Activated CD4-positive, alpha-beta T cell treated with anti-CD3 and anti-CD28 coated beads for 36 hours (primary cell): Measurements from ENCODE around the gene RNF5. TPM values are rescaled to one million over a fixed set of nuclear protein-coding genes. Genes with fewer than 3 reads are reported as not detected.

Source experiments
- ATAC-seq: fragments of 200-7000 bp; cut with Tn5 transposase; one replicate; pipeline ENCODE4 v1.10.0; 2021; ENCODE audit warnings: mild to moderate bottlenecking, moderate library complexity
- CTCF ChIA-PET: fragments of 350-600 bp; sonication (Branson Sonifier 250); formaldehyde crosslinking; loops from one replicate; lab custom pipeline; 2021; ENCODE audit warnings: antibody characterized with exemption; lab: Charles Lee
- POLR2A ChIA-PET: fragments of 350-600 bp; sonication (Branson Sonifier 250); formaldehyde crosslinking; loops from one replicate; lab custom pipeline; 2021; ENCODE audit warnings: antibody characterized with exemption, inconsistent platforms; lab: Charles Lee
- DNase-seq: peaks from one replicate; pipeline ENCODE4 v3.0.0-alpha.2; 2020
- H3K27ac Mint-ChIP-seq: one replicate; pipeline ENCODE4 v1.8.0; 2021; ENCODE audit warnings: mixed read lengths
- H3K27me3 Mint-ChIP-seq: one replicate; pipeline ENCODE4 v1.8.0; 2021; ENCODE audit warnings: mixed read lengths
- H3K36me3 Mint-ChIP-seq: one replicate; pipeline ENCODE4 v1.8.0; 2021; ENCODE audit warnings: low read depth, mixed read lengths
- H3K4me1 Mint-ChIP-seq: one replicate; pipeline ENCODE4 v1.8.0; 2021; ENCODE audit warnings: mixed read lengths
- H3K4me3 Mint-ChIP-seq: one replicate; pipeline ENCODE4 v1.8.0; 2021; ENCODE audit warnings: mild to moderate bottlenecking, moderate library complexity, mixed read lengths
- H3K9me3 Mint-ChIP-seq: one replicate; pipeline ENCODE4 v1.8.0; 2021; ENCODE audit warnings: low read depth, mixed read lengths
- intact Hi-C, 2 experiments: fragments of 100-400 bp; cut with DNase I in 1 of 2; cut with micrococcal nuclease in 1 of 2; formaldehyde crosslinking; loops; one replicate each; pipeline versions ENCODE4 v1.14.2 to v1.15.1; 2022 to 2024; cut with DNase I, micrococcal nuclease
- total RNA-seq, 2 experiments: library from RNA; stranded (reverse); gene quantifications; one replicate each; pipeline ENCODE4 v1.2.3, GENCODE V29; 2021

The RNF5 gene
- total RNA-seq, 2 experiments from 2014 or later: 51.7 to 65.6 TPM

DNA sequence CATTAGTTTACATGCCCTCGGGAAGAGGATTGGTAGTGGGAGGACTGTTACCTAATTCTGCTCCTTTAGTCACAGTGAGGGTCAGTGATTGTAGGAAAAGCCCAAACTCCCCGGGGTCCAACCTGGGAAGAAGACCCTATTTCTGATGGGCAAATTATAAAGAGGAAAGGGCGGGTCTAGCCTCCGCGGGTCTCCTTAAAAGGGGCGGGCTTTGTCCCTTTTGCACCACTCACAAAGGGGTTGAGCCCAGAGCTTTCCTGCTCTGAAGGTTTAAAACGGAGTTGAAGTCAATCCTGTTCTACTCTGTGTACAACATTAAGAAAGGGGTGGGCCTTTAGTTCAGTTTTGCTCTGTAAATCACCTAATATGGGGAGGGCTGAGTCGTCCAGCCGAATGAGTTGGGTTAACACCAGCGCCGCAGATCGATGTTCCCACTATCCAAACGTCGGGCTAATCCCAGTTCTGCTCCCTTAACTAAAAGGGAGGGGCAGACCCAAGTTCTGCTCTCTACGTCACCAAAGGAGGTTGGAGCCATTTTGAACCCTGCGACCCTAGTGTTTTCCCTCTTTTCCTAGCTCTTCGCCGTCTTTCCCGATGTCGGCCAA, 920 bp upstream of the RNF5 start:
- Mint-ChIP-seq H3K9me3 (no peaks in the 10 kb centered on the region), H3K4me3 (peak overlapping the region; percentile 92), H3K27ac (peak overlapping the region; percentile 98), H3K27me3 (no peaks in the 10 kb centered on the region), H3K4me1 (peaks cover 70% of the 10 kb centered on the region), H3K36me3 (peaks cover 24% of the 10 kb centered on the region)
- intact Hi-C loops: loop anchor here (1.0 to 5.0 kb wide), 12 partner anchors 22 to 1620 kb away; partner anchors contain the start of genes HSD17B8 (in 2 of the 2), PPT2 (in 2 of the 2), PSMB8 (in 2 of the 2) and RXRB (in 2 of the 2)
- CTCF ChIA-PET: interaction anchor here (0.6 to 1.4 kb wide), 3 partner anchors 16 to 665 kb away, joined by 3 to 5 read pairs (median 4); partner anchors contain the start of gene GPSM3
- POLR2A ChIA-PET: interaction anchor here (0.8 to 1.4 kb wide), 5 partner anchors 14 to 794 kb away, joined by 3 to 7 read pairs (median 4); partner anchors contain the start of genes ATF6B, PSMB9 and TAP1
- ATAC-seq (no peak), DNase-seq (peak; percentile 57)

DNA sequence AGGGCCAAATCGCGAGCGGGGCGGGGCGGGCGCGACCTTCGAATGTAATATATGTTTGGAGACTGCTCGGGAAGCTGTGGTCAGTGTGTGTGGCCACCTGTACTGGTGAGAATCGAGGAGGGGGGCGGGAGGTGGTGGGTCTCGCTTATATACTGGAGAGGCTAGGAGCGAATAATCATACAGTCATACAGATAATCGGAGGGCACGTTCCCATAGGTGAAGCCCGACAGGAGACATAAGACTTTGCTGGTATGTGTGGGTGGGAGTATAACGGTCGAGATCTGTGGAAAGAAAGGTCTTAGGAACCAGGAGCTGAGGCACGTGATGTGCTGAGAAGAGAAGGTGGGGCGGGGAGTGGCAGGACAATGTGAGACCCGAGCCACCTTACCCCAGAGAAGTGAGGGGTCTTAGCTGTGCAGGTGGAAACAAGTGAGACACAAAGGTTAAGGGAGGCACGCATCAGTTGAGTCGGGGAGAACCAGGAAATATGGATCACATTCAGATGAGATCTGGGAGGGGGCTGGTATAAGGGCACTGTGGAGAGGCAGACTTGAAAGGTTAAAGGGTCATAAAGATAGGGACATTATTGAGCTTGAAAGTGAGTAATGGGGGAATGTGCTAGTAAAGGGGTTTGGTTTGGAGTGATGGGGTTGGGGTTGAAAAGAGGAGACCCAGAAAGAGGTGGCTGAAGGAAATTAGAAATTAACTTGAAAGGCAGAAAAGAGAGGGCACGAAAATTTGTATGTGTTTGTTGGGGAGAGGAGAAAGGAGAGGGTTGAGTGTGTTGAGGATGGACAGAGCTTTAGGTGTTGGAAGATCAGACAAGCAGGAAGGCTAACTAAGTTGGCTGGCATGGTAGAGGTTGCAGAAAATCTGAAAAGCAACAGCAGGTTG, 589 bp downstream of the RNF5 start:
- H3K4me1 Mint-ChIP-seq: peaks cover 68% of the 10 kb centered on the region
- no peaks in the 10 kb centered on the region for H3K9me3 Mint-ChIP-seq
- H3K4me3 Mint-ChIP-seq: peak overlapping the region; percentile 92
- ATAC-seq: no peak
- CTCF ChIA-PET: interaction anchor here (0.7 to 1.4 kb wide), 4 partner anchors 11 to 1084 kb away, joined by 3 read pairs; partner anchors contain the start of gene PBX2
- intact Hi-C loops: loop anchor here (1.0 to 5.0 kb wide), 16 partner anchors 12 to 1621 kb away; partner anchors contain the start of genes HSD17B8 (in 2 of the 2), PSMB8 (in 2 of the 2), RXRB (in 2 of the 2) and SLC39A7 (in 2 of the 2)
- H3K36me3 Mint-ChIP-seq: peaks cover 34% of the 10 kb centered on the region
- peak overlapping the region; percentile 98 for H3K27ac Mint-ChIP-seq
- DNase-seq: no peak
- POLR2A ChIA-PET: interaction anchor here (0.6 to 0.7 kb wide), 3 partner anchors 10 to 517 kb away, joined by 3 to 5 read pairs (median 3); partner anchors contain the start of gene ATF6B
- no peaks in the 10 kb centered on the region for H3K27me3 Mint-ChIP-seq

DNA sequence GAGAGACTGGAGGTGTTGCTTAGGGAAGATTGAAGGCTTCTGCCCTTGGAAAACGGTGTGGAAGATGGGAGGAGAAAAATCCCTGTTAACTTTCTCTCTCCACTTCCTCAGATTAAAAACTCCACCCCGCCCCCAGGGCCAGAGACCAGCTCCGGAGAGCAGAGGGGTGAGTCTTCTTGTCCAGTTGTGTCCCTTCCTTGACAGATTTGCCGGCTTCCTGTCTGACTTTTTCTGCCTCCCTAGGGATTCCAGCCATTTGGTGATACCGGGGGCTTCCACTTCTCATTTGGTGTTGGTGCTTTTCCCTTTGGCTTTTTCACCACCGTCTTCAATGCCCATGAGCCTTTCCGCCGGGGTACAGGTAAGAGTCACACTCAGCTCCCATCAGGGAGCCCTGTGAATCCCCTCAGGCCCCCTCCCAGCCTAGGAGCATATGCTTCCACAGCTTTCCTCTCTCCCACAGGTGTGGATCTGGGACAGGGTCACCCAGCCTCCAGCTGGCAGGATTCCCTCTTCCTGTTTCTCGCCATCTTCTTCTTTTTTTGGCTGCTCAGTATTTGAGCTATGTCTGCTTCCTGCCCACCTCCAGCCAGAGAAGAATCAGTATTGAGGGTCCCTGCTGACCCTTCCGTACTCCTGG, 1.7 kb downstream of the RNF5 start:
- H3K36me3 Mint-ChIP-seq: peaks cover 37% of the 10 kb centered on the region
- no peaks in the 10 kb centered on the region for H3K9me3 Mint-ChIP-seq
- ChIA-PET POLR2A (interaction anchor here (0.7 kb wide), 1 partner anchor 9 kb away, joined by 3 read pairs; no protein-coding TSS in a partner anchor), CTCF (interaction anchor here (0.7 to 1.4 kb wide), 2 partner anchors 10 to 12 kb away, joined by 3 read pairs; partner anchors contain the start of gene PBX2)
- H3K4me3 Mint-ChIP-seq: peak overlapping the region; percentile 92
- H3K27me3 Mint-ChIP-seq: no peaks in the 10 kb centered on the region
- H3K4me1 Mint-ChIP-seq: peaks cover 58% of the 10 kb centered on the region
- peak overlapping the region; percentile 98 for H3K27ac Mint-ChIP-seq
- intact Hi-C loops: loop anchor here (2.0 to 5.0 kb wide), 9 partner anchors 443 to 1623 kb away; partner anchors contain the start of genes HSD17B8 (in 2 of the 2), PSMB8 (in 2 of the 2), RXRB (in 2 of the 2) and SLC39A7 (in 2 of the 2)
- ATAC-seq (no peak), DNase-seq (no peak)

DNA sequence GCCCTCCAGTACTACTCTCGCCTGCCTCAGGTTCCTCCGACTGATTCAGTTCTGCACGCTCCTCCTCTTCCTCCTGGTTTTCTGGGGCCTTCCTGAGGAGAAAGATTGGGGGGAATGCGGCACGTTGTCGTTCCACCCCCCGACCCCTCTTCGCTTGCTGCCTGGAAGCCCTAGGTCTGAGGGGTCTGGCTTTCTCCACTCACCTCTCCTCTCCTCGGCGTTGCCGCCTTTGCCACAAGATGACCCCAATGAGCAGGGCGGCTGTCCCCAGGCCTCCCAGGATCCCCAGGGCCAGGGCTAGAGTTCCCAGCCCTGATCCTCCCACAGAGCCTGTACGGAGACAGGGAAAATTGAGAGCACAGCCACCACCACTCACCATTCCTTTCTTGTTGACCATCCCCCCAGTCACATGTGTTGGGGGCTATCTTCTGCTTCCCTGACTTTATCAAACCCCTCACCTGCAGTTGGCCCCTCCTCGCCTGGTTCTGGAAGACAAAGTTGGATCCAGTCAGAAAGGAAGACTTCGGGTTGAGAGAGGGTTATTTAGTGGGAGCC, 3.0 kb downstream of the RNF5 start:
- CTCF ChIA-PET: no interaction called here
- intact Hi-C loops: no loop called here
- H3K27ac Mint-ChIP-seq: peak overlapping the region; percentile 58
- POLR2A ChIA-PET: no interaction called here
- H3K36me3 Mint-ChIP-seq: peaks cover 46% of the 10 kb centered on the region
- no peak for DNase-seq
- no peak overlapping the region for H3K4me3 Mint-ChIP-seq
- H3K4me1 Mint-ChIP-seq: peaks cover 63% of the 10 kb centered on the region
- ATAC-seq: no peak
- H3K9me3 Mint-ChIP-seq: no peaks in the 10 kb centered on the region
- no peaks in the 10 kb centered on the region for H3K27me3 Mint-ChIP-seq

DNA sequence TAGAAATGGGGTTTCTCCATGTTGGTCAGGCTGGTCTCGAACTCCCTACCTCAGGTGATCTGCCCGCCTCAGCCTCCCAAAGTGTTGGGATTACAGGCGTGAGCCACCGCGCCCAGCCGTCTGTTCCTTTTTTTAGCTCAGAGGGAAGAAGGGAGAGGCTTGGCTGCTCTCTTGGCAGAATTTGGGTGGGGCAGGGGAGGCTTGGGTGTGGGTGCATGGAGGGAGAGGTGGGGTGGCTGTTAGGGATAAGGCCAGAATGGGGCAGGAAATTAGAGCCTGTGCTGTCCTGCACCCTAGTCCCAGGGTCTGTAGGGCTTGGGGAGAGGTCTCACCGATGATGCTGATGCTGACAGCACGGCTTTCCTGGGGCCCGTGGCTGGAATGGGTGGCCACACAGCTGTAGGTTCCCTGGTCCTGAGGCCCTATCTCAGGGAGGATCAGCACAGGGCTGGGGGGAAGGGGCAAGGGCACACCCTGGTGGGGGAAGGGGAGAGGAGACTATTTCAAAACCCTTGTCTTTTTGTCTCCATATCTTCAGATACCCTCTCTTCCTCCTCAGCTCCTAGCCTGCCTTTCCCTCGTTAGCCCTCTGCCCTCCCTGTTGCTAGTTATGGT, 3.8 kb downstream of the RNF5 start:
- no peak overlapping the region for H3K4me3 Mint-ChIP-seq
- H3K27ac Mint-ChIP-seq: peak overlapping the region; percentile 19
- intact Hi-C loops: no loop called here
- POLR2A ChIA-PET: interaction anchor here (1.2 to 1.7 kb wide), 2 partner anchors 10 to 13 kb away, joined by 5 to 9 read pairs; partner anchors contain the start of gene GPSM3
- DNase-seq: no peak
- no peaks in the 10 kb centered on the region for H3K27me3 Mint-ChIP-seq
- H3K4me1 Mint-ChIP-seq: peaks cover 63% of the 10 kb centered on the region
- CTCF ChIA-PET: no interaction called here
- peaks cover 53% of the 10 kb centered on the region for H3K36me3 Mint-ChIP-seq
- no peaks in the 10 kb centered on the region for H3K9me3 Mint-ChIP-seq
- ATAC-seq: no peak

DNA sequence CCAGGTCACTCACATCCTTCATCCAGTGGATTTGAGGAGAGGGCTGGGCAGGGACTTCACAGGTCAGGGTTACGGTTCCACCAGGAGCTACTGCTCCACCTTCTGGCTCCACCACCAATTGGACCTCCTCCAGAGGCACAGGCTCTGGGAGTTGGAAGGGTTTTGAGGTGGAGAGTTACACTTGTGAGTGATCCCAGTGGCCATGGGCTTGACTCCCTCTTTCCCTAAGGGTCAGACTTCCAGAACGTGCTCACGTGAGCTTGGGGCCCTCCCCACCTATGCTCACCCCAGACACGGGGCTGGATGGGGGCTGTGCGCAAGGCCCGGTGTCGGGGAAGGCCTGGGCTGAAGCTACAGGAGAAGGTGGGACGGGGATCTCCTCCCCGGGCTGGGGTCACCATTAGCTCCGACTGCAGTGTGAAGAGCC, 4.4 kb downstream of the RNF5 start:
- no peak for ATAC-seq
- intact Hi-C loops: no loop called here
- H3K4me3 Mint-ChIP-seq: no peak overlapping the region
- H3K27ac Mint-ChIP-seq: peak overlapping the region; percentile 69
- peaks cover 64% of the 10 kb centered on the region for H3K4me1 Mint-ChIP-seq
- H3K9me3 Mint-ChIP-seq: no peaks in the 10 kb centered on the region
- no peaks in the 10 kb centered on the region for H3K27me3 Mint-ChIP-seq
- peaks cover 59% of the 10 kb centered on the region for H3K36me3 Mint-ChIP-seq
- ChIA-PET CTCF (no interaction called here), POLR2A (interaction anchor here (1.2 to 1.7 kb wide), 2 partner anchors 10 to 13 kb away, joined by 5 to 9 read pairs; partner anchors contain the start of gene GPSM3)
- no peak for DNase-seq

DNA sequence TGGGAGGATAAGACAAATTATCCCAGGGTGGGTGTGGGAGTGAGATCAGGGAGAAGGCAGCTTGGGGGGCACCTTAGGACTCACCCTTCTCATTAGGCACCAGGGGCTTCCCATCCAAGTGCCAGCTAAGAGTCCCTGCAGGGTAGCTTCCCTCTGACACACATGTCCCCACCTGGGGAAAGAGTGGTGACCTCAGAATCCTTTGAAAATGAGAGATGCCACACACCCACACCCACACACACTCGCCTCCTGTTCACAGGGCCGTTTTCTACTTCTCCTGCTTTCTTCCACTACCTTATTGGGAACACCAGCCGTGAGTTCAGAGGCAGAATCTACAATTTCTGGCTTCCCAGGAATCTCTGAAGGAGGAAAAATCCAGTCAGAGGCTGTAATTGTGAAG, 4.8 kb downstream of the RNF5 start:
- H3K36me3 Mint-ChIP-seq: peaks cover 63% of the 10 kb centered on the region

DNA sequence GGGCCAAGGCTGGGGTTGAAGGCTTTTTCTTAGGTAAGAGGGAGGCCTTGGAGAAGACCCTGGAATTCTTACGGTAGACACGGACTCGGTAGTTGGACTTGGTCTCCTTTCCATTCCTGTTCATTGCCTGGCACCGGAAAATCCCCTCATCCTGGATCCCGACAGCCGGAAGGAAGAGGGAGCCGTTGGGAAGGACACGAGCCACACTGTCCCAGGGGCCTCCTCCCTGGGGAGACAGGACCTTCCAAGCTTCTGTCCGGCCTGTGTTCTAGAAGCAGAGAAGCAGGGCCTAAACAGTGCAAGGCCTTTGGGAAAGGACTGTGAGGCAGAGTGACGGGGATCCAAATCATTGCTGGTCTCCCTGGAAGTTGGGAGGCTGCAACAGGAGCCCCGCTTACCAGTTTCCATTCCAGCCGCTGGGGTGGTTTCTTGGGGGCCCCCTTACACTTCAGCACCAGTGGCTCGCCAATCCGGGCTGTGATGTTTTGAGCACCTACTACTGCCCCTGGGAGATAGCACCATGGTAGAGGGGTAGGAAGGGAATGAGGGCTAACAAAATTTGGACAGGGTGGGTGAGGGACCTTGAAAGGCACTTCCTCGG, 5.4 kb downstream of the RNF5 start:
- H3K9me3 Mint-ChIP-seq: no peaks in the 10 kb centered on the region
- H3K27ac Mint-ChIP-seq: peak overlapping the region; percentile 69
- CTCF ChIA-PET: no interaction called here

More for the DNA sequence above, 4.8 kb downstream of the RNF5 start:
- intact Hi-C loops: no loop called here
- DNase-seq (no peak), ATAC-seq (no peak)
- Mint-ChIP-seq H3K9me3 (no peaks in the 10 kb centered on the region), H3K27ac (peak overlapping the region; percentile 69), H3K4me3 (no peak overlapping the region), H3K27me3 (no peaks in the 10 kb centered on the region), H3K4me1 (peaks cover 68% of the 10 kb centered on the region)
- ChIA-PET POLR2A (interaction anchor here (1.2 to 1.7 kb wide), 2 partner anchors 9 to 12 kb away, joined by 5 to 9 read pairs; partner anchors contain the start of gene GPSM3), CTCF (no interaction called here)

DNA sequence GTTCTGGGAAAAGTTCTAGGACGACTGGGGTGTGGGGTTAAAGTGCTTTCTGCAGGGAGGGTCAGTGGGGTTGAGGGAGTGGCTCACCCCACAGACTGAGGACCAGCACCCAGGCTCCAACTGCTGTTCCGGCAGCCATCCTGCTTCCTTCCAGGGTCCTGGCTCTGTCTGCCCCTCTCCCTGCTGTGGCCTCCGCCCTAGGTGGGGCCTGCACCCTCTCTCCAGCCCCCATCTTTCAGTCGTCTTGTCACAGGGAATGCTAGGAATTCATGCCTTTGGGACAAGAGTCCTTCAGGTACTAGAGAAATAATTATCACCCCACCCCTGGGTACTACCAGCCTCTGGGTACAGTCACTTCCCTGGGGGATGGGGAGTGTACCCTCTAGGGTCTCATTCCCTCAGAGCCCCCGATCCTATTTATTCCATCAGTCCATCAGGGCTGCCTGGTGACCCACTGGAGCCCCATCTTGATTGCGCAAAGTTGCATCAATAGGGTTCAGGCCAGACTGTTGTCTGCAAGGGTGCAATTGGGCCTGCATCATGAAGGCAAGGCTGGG, 6.0 kb downstream of the RNF5 start, which contains the start of gene AGER:
AGER (minus strand) TSS at position 170 of the 557 bp plus-strand sequence; CDS start at position 139, 31 bp downstream.
- no peak within 1 kb of the TSS for H3K4me3 Mint-ChIP-seq
- no peak for DNase-seq
- intact Hi-C loops: no loop called here
- POLR2A ChIA-PET: no interaction called here
- ATAC-seq: no peak
- peaks cover 67% of the 10 kb centered on the region for H3K36me3 Mint-ChIP-seq
- CTCF ChIA-PET: no interaction called here
- peaks cover 74% of the 10 kb centered on the region for H3K4me1 Mint-ChIP-seq
- no peaks in the 10 kb centered on the region for H3K9me3 Mint-ChIP-seq
- H3K27ac Mint-ChIP-seq: peak within 1 kb of the TSS; percentile 69
- H3K27me3 Mint-ChIP-seq: no peaks in the 10 kb centered on the region

More for the DNA sequence above, 5.4 kb downstream of the RNF5 start:
- peaks cover 74% of the 10 kb centered on the region for H3K4me1 Mint-ChIP-seq
- DNase-seq: no peak
- peaks cover 67% of the 10 kb centered on the region for H3K36me3 Mint-ChIP-seq
- H3K27me3 Mint-ChIP-seq: no peaks in the 10 kb centered on the region
- H3K4me3 Mint-ChIP-seq: no peak overlapping the region
- no peak for ATAC-seq
- POLR2A ChIA-PET: interaction anchor here (1.2 to 1.7 kb wide), 2 partner anchors 9 to 12 kb away, joined by 5 to 9 read pairs; partner anchors contain the start of gene GPSM3
- intact Hi-C loops: no loop called here
